ENCODE measurements around the gene RPS5. TPM values are rescaled to one million over a fixed set of nuclear protein-coding genes. Genes with fewer than 3 reads are reported as not detected.
"Not testable (repeated sequence)": the region's sequence is repeated elsewhere in the genome, so short reads cannot be mapped to it uniquely, and the experiment has no call there.

Gene RPS5
- total RNA-seq, 5 donors from 2014 or later (not counting 1 experiment from before 2014, with no cell fraction given), result 1,332 to 1,813 (median 1,414) TPM

DNA sequence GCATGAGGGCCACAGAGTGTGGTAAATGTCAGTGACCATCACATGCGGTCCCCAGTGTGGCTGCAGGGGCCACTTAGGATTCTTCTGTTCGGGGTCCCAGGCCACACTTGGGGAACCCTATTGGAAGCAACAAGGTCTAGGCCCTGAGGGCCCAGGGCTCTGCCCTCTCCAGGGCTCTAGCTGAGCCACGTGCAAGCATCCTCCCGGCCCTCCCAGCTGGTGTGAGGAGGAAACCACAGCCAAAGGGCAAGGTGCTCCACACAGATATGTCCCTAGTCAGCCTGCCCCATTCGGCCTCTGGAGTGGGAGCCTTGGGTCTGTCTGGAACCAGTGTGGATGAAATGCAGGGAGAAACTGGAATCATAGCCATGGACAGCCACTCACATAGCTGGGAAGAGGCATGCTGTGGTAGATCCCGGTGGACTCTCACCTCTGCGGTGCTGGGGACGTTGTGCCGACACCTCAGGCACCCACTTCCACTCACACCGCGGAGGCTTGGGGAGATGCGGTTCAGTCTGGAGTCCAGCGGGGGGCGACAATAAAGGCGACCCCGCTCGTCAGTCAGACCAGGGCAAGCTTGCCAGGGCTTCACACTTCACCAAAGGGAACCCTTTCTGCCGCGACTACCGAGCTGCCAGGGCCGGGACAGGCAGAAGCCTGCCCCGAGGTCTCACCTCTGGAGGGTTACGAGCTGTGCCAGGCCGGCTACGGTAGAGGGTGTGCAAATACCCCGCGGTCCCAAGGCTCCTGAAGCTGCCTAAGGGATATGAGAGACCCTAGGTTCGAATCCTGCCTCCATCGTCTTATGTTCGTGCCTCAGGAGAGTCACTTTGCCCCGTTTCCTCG is 20.3 kb upstream of the RPS5 start:
- H3K27ac ChIP-seq (ENCODE audit: low read length), result no peak overlapping the region
- DNase-seq, result no peak
- H3K4me1 ChIP-seq (ENCODE audit: control insufficient read depth in 1 of 2, extremely low read depth in 1 of 2, insufficient read depth in 2 of 2, low read length in 2 of 2), result peaks cover 0 to 18% of the 10 kb centered on the region in 2 experiments
- Mint-ChIP-seq H3K4me1 (peaks cover 8 to 9% (median 9%) of the 10 kb centered on the region in 3 donors), H3K36me3 (no peaks in the 10 kb centered on the region), H3K27ac (no peak overlapping the region), H3K9me3 (no peaks in the 10 kb centered on the region), H3K27me3 (no peaks in the 10 kb centered on the region), H3K4me3 (no peak overlapping the region)
- H3K36me3 ChIP-seq (ENCODE audit: control insufficient read depth in 2 of 2, extremely low read depth in 1 of 2, insufficient read depth in 1 of 2, low read length in 1 of 2), result no peaks in the 10 kb centered on the region
- no peak overlapping the region for H3K4me3 ChIP-seq (ENCODE audit: control insufficient read depth in 1 of 2, extremely low read depth in 1 of 2, low read length in 1 of 2)
- ATAC-seq (replicated peaks in 1 of 4), result no peak
- no peaks in the 10 kb centered on the region for H3K9me3 ChIP-seq
- CTCF ChIA-PET, result no interaction called here
- peaks cover 0 to 3% of the 10 kb centered on the region in 2 experiments for H3K27me3 ChIP-seq (replicated peaks in 1 of 2; ENCODE audit: control insufficient read depth in 2 of 2, extremely low read depth in 1 of 2, insufficient read depth in 2 of 2, low read length in 1 of 2)
- POLR2A ChIA-PET, result no interaction called here
- WGBS (ENCODE audit: insufficient coverage), result 90% methylated on average over 23 of the region's 32 CpGs

GRCh38 chr19:58367698-58368454 is 19.2 kb upstream of the RPS5 start:
- Histone ChIP-seq H3K4me1 (ENCODE audit: control insufficient read depth in 1 of 2, extremely low read depth in 1 of 2, insufficient read depth in 2 of 2, low read length in 2 of 2) (peaks cover 0 to 11% of the 10 kb centered on the region in 2 experiments), H3K9me3 (no peaks in the 10 kb centered on the region), H3K27ac (ENCODE audit: low read length) (no peak overlapping the region), H3K4me3 (ENCODE audit: control insufficient read depth in 1 of 2, extremely low read depth in 1 of 2, low read length in 1 of 2) (no peak overlapping the region), H3K27me3 (replicated peaks in 1 of 2; ENCODE audit: control insufficient read depth in 2 of 2, extremely low read depth in 1 of 2, insufficient read depth in 2 of 2, low read length in 1 of 2) (no peaks in the 10 kb centered on the region), H3K36me3 (ENCODE audit: control insufficient read depth in 2 of 2, extremely low read depth in 1 of 2, insufficient read depth in 1 of 2, low read length in 1 of 2) (no peaks in the 10 kb centered on the region)
- Mint-ChIP-seq H3K9me3 (no peaks in the 10 kb centered on the region), H3K36me3 (no peaks in the 10 kb centered on the region), H3K4me3 (no peak overlapping the region), H3K27ac (no peak overlapping the region), H3K27me3 (no peaks in the 10 kb centered on the region), H3K4me1 (peaks cover 1 to 2% (median 1%) of the 10 kb centered on the region in 3 donors)
- DNase-seq (no peak), ATAC-seq (replicated peaks in 1 of 4) (no peak)
- POLR2A ChIA-PET, result no interaction called here
- CTCF ChIA-PET, result no interaction called here
- 98% methylated on average over 105 of the region's 106 CpGs for WGBS (ENCODE audit: insufficient coverage)

DNA sequence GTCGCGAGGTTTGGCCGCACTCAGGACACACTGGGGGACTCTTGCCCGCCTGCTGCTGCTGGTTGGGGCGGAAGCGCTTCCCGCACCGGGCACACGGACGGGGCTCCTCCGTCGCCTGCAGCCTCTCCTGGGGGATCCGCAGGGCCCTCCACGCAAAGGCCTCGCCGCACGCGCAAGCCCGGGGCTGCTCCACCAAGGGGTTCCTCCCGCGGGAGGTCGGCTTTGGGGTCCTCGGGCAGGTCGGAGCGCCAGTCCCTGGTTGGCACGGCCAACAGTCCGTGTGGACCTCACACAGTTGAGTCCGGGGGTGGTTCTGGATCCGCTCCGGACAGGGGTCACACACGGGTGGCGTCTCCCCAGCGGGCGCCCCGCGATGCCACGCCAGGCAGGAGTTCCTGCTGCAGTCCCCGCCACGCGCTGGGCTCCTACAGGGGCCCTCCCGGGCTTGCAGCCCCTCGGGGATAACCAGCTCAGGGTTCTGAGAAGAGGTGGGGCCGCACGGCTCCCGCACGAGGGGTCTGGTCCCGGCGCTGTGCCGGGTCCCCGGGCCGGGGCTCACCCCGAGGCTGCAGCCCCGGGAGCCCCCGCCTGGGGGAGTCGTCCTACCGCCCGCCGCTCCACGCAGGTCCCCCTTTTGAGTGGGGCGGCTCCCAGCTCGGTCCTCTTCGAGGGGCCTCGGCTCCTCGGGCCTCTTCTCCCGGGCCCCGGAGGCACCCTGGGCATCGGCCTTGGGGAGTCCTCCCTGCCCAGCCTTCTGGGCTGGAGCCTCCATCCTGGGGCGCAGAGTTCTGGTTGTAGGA is 18.3 kb upstream of the RPS5 start:
- Histone ChIP-seq H3K27ac (ENCODE audit: low read length) (no peak overlapping the region), H3K9me3 (no peaks in the 10 kb centered on the region), H3K27me3 (replicated peaks in 1 of 2; ENCODE audit: control insufficient read depth in 2 of 2, extremely low read depth in 1 of 2, insufficient read depth in 2 of 2, low read length in 1 of 2) (no peaks in the 10 kb centered on the region), H3K4me1 (ENCODE audit: control insufficient read depth in 1 of 2, extremely low read depth in 1 of 2, insufficient read depth in 2 of 2, low read length in 2 of 2) (peaks cover 0 to 2% of the 10 kb centered on the region in 2 experiments), H3K36me3 (ENCODE audit: control insufficient read depth in 2 of 2, extremely low read depth in 1 of 2, insufficient read depth in 1 of 2, low read length in 1 of 2) (no peaks in the 10 kb centered on the region), H3K4me3 (ENCODE audit: control insufficient read depth in 1 of 2, extremely low read depth in 1 of 2, low read length in 1 of 2) (no peak overlapping the region)
- no peak overlapping the region for H3K4me3 Mint-ChIP-seq
- no peak overlapping the region for H3K27ac Mint-ChIP-seq
- 96% methylated on average over 47 of the region's 68 CpGs for WGBS (ENCODE audit: insufficient coverage)
- no peaks in the 10 kb centered on the region for H3K9me3 Mint-ChIP-seq
- ChIA-PET CTCF (no interaction called here), POLR2A (no interaction called here)
- H3K36me3 Mint-ChIP-seq, result no peaks in the 10 kb centered on the region
- DNase-seq (no peak), ATAC-seq (replicated peaks in 1 of 4) (no peak)
- no peaks in the 10 kb centered on the region for H3K4me1 Mint-ChIP-seq
- no peaks in the 10 kb centered on the region for H3K27me3 Mint-ChIP-seq

- Histone ChIP-seq H3K27ac (ENCODE audit: low read length) (no peak overlapping the region), H3K27me3 (replicated peaks in 1 of 2; ENCODE audit: control insufficient read depth in 2 of 2, extremely low read depth in 1 of 2, insufficient read depth in 2 of 2, low read length in 1 of 2) (no peaks in the 10 kb centered on the region), H3K36me3 (ENCODE audit: control insufficient read depth in 2 of 2, extremely low read depth in 1 of 2, insufficient read depth in 1 of 2, low read length in 1 of 2) (no peaks in the 10 kb centered on the region), H3K9me3 (no peaks in the 10 kb centered on the region), H3K4me3 (ENCODE audit: control insufficient read depth in 1 of 2, extremely low read depth in 1 of 2, low read length in 1 of 2) (no peak overlapping the region), H3K4me1 (ENCODE audit: control insufficient read depth in 1 of 2, extremely low read depth in 1 of 2, insufficient read depth in 2 of 2, low read length in 2 of 2) (no peaks in the 10 kb centered on the region)
- Mint-ChIP-seq H3K27ac (no peak overlapping the region), H3K4me1 (no peaks in the 10 kb centered on the region), H3K4me3 (no peak overlapping the region), H3K27me3 (no peaks in the 10 kb centered on the region), H3K36me3 (no peaks in the 10 kb centered on the region), H3K9me3 (no peaks in the 10 kb centered on the region)
- ATAC-seq (replicated peaks in 1 of 4) (no peak), DNase-seq (no peak)
- 92% methylated on average over 14 of the region's 15 CpGs for WGBS (ENCODE audit: insufficient coverage)
- CTCF ChIA-PET, result no interaction called here
- POLR2A ChIA-PET, result no interaction called here
Observed at GRCh38 chr19:58372311-58373133, 14.5 kb upstream of the RPS5 start.

DNA sequence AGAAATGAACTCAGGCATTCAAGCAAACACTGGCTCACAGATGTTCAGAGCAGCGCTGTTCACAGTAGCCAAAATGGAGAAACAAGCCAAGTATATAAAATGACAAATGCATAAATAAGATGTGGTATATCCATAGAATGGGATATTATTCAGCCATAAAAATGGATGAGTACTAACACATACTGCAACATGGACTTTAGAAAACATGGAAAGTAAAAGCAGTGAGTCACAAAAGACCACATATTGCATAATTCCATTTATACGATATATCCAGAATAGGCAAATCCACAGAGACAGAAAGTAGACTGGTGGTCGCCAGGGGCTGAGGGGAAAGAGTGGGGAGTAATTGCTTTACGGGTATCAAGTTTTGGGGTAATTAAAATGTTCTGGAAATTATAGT is 12.9 kb upstream of the RPS5 start:
- no peak overlapping the region for H3K27ac ChIP-seq (ENCODE audit: low read length)
- ATAC-seq (replicated peaks in 1 of 4) (no peak), DNase-seq (no peak)
- H3K36me3 ChIP-seq (ENCODE audit: control insufficient read depth in 2 of 2, extremely low read depth in 1 of 2, insufficient read depth in 1 of 2, low read length in 1 of 2), result no peaks in the 10 kb centered on the region
- no peak overlapping the region for H3K4me3 ChIP-seq (ENCODE audit: control insufficient read depth in 1 of 2, extremely low read depth in 1 of 2, low read length in 1 of 2)
- no CpG with 5 or more reads among the region's 4 CpGs for WGBS (ENCODE audit: insufficient coverage)
- H3K27me3 Mint-ChIP-seq, result no peaks in the 10 kb centered on the region
- H3K4me1 Mint-ChIP-seq, result peaks cover 0 to 5% (median 0%) of the 10 kb centered on the region in 3 donors
- no peaks in the 10 kb centered on the region for H3K36me3 Mint-ChIP-seq
- H3K27ac Mint-ChIP-seq, result no peak overlapping the region
- H3K4me1 ChIP-seq (ENCODE audit: control insufficient read depth in 1 of 2, extremely low read depth in 1 of 2, insufficient read depth in 2 of 2, low read length in 2 of 2), result peaks cover 0 to 2% of the 10 kb centered on the region in 2 experiments
- ChIA-PET CTCF (no interaction called here), POLR2A (no interaction called here)
- H3K27me3 ChIP-seq (replicated peaks in 1 of 2; ENCODE audit: control insufficient read depth in 2 of 2, extremely low read depth in 1 of 2, insufficient read depth in 2 of 2, low read length in 1 of 2), result no peaks in the 10 kb centered on the region
- H3K4me3 Mint-ChIP-seq, result no peak overlapping the region
- no peaks in the 10 kb centered on the region for H3K9me3 Mint-ChIP-seq
- no peaks in the 10 kb centered on the region for H3K9me3 ChIP-seq

GRCh38 chr19:58376724-58377123 is 10.3 kb upstream of the RPS5 start:
- DNase-seq; H3K4me3 Mint-ChIP-seq; H3K9me3 Mint-ChIP-seq; H3K4me3 ChIP-seq (ENCODE audit: control insufficient read depth in 1 of 2, extremely low read depth in 1 of 2, low read length in 1 of 2); H3K36me3 Mint-ChIP-seq; H3K27ac ChIP-seq (ENCODE audit: low read length); H3K27ac Mint-ChIP-seq; CTCF ChIA-PET; H3K27me3 Mint-ChIP-seq; H3K27me3 ChIP-seq (replicated peaks in 1 of 2; ENCODE audit: control insufficient read depth in 2 of 2, extremely low read depth in 1 of 2, insufficient read depth in 2 of 2, low read length in 1 of 2); H3K9me3 ChIP-seq; ATAC-seq (replicated peaks in 1 of 4); H3K36me3 ChIP-seq (ENCODE audit: control insufficient read depth in 2 of 2, extremely low read depth in 1 of 2, insufficient read depth in 1 of 2, low read length in 1 of 2): not testable (repeated sequence)
- POLR2A ChIA-PET, result interaction anchor here in 1 of 2 donors (0.7 kb wide), 1 partner anchor 745 kb away, joined by 7 read pairs; no protein-coding TSS in a partner anchor
- H3K4me1 Mint-ChIP-seq, result peaks cover 16 to 21% (median 18%) of the 10 kb centered on the region in 3 donors
- 95% methylated on average over 4 of the region's 7 CpGs for WGBS (ENCODE audit: insufficient coverage)
- peaks cover 4 to 20% of the 10 kb centered on the region in 2 experiments for H3K4me1 ChIP-seq (ENCODE audit: control insufficient read depth in 1 of 2, extremely low read depth in 1 of 2, insufficient read depth in 2 of 2, low read length in 2 of 2)
